Prostate gland (tissue), 2 donors: ENCODE measurements around the gene ZBTB32. TPM values are rescaled to one million over a fixed set of nuclear protein-coding genes. Genes with fewer than 3 reads are reported as not detected.
"Not testable (repeated sequence)": the region's sequence is repeated elsewhere in the genome, so short reads cannot be mapped to it uniquely, and the experiment has no call there.

Experiments
- DNase-seq: peaks from one replicate; pipeline ENCODE4 v3.0.0-alpha.2; 2019; ENCODE audit warnings: low spot score
- H3K27ac ChIP-seq, 2 donors: fragments of 200-600 bp; sonication (generic); 2 replicates each; pipeline ENCODE4 v1.5.1; 2017 to 2019
- H3K27me3 ChIP-seq: fragments of 200-600 bp; sonication (generic); replicated peaks from 2 replicates; pipeline ENCODE4 v1.5.1; 2019; ENCODE audit not compliant: insufficient read depth
- H3K36me3 ChIP-seq, 2 donors: fragments of 200-600 bp; sonication (generic); 1 replicate in 1 of 2; 2 replicates in 1 of 2; pipeline versions ENCODE4 v1.5.1 to v1.8.1; 2017 to 2019
- H3K4me1 ChIP-seq: fragments of 200-600 bp; sonication (generic); replicated peaks from 2 replicates; pipeline ENCODE4 v1.5.1; 2019
- H3K4me3 ChIP-seq, 2 donors: fragments of 200-600 bp; sonication (generic); 2 replicates each; pipeline ENCODE4 v1.5.1; 2017 to 2019
- H3K9me3 ChIP-seq: fragments of 200-600 bp; sonication (generic); 2 replicates; pipeline ENCODE4 v1.5.1; 2017
- POLR2A ChIP-seq: fragments of 450-650 bp; IDR thresholded peaks from one replicate; pipeline ENCODE4 v1.6.1; 2016; ENCODE audit warnings: antibody characterized with exemption, mild to moderate bottlenecking
- POLR2AphosphoS5 ChIP-seq: sonication (generic); formaldehyde crosslinking; IDR thresholded peaks from one replicate; pipeline ENCODE4 v1.6.1; 2017; ENCODE audit warnings: antibody characterized with exemption
- WGBS: methylation state at CpG from one replicate; pipeline ENCODE4 v1.1.5; 2018; 5-methylcytosine and 5-hydroxymethylcytosine counted together
- intact Hi-C: fragments of 100-400 bp; cut with DNase I; formaldehyde crosslinking; loops from one replicate; pipeline ENCODE4 v1.14.2; 2022
- total RNA-seq, 2 donors: library from RNA; depleted of rRNA; stranded (reverse); fragments of >200 nt; gene quantifications; one replicate each; pipeline ENCODE4 v1.1.0, GENCODE V29; 2016
- TF ChIP-seq, protein P1 (sequence below), 4 experiments: fragments of 200-600 bp in 2 of 4; fragments of 450-650 bp in 2 of 4; sonication (generic) in 2 of 4; IDR thresholded peaks; 1 replicate in 3 of 4; 2 replicates in 1 of 4; pipeline ENCODE4 v1.5.1; 2016 to 2019; ENCODE audit warnings: antibody characterized with exemption in 4 of 4, mild to moderate bottlenecking in 2 of 4, moderate library complexity in 2 of 4

The ZBTB32 gene
- total RNA-seq, 2 donors from 2014 or later, result 3.1 TPM; not detected in 1

DNA sequence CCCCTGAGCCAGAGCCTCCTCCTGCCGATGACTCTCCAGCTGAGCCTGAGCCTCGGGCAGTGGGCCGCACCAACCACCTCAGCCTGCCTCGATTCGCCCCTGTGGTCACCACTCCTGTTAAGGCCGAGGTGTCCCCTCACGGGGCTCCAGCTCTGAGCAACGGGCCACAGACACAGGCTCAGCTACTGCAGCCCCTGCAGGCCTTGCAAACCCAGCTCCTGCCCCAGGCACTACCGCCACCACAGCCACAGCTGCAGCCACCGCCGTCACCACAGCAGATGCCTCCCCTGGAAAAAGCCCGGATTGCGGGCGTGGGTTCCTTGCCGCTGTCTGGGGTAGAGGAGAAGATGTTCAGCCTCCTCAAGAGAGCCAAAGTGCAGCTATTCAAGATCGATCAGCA lies 17.0 kb downstream of the ZBTB32 start:
- H3K27me3 ChIP-seq, result no peaks in the 10 kb centered on the region
- H3K4me1 ChIP-seq, result peaks cover 9% of the 10 kb centered on the region
- H3K27ac ChIP-seq, result no peak overlapping the region
- H3K9me3 ChIP-seq, result no peaks in the 10 kb centered on the region
- intact Hi-C loops, result no loop called here
- no peak overlapping the region for H3K4me3 ChIP-seq
- peaks cover 31 to 46% of the 10 kb centered on the region in 2 donors for H3K36me3 ChIP-seq
- no peak for DNase-seq
- 87% methylated on average over 16 of the region's 16 CpGs for WGBS
- TF ChIP-seq POLR2A (no peak), POLR2AphosphoS5 (no peak)
- TF ChIP-seq, protein P1, sequence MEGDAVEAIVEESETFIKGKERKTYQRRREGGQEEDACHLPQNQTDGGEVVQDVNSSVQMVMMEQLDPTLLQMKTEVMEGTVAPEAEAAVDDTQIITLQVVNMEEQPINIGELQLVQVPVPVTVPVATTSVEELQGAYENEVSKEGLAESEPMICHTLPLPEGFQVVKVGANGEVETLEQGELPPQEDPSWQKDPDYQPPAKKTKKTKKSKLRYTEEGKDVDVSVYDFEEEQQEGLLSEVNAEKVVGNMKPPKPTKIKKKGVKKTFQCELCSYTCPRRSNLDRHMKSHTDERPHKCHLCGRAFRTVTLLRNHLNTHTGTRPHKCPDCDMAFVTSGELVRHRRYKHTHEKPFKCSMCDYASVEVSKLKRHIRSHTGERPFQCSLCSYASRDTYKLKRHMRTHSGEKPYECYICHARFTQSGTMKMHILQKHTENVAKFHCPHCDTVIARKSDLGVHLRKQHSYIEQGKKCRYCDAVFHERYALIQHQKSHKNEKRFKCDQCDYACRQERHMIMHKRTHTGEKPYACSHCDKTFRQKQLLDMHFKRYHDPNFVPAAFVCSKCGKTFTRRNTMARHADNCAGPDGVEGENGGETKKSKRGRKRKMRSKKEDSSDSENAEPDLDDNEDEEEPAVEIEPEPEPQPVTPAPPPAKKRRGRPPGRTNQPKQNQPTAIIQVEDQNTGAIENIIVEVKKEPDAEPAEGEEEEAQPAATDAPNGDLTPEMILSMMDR (IDR thresholded peaks at IDR 0.05), result no peak

DNA sequence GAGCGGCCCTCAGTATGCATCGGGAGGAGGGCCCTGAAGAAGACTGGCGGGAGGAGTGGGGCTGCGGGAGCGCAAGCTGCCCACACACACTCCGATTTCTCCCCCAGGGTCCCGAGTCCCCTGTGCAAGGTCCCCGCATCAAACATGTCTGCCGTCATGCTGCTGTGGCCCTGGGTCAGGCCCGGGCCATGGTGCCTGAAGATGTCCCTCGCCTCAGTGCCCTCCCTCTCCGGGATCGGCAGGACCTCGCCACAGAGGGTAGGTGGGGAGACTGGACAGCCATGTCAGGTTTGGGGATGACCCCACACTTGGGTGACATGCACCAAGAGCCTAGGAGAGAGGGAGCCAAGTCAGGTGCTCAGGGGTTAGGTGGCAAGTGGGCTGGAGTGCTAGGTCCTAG lies 18.1 kb downstream of the ZBTB32 start:
- TF ChIP-seq POLR2AphosphoS5, result no peak
- no peak for TF ChIP-seq POLR2A
- TF ChIP-seq, protein P1 (IDR thresholded peaks at IDR 0.05), result no peak
- no peak for DNase-seq
- Histone ChIP-seq H3K27me3 (no peaks in the 10 kb centered on the region), H3K9me3 (no peaks in the 10 kb centered on the region), H3K4me1 (peaks cover 9% of the 10 kb centered on the region), H3K4me3 (no peak overlapping the region), H3K27ac (no peak overlapping the region), H3K36me3 (peaks cover 36 to 55% of the 10 kb centered on the region in 2 donors)
- intact Hi-C loops, result no loop called here
- 90% methylated on average over 14 of the region's 14 CpGs for WGBS

DNA sequence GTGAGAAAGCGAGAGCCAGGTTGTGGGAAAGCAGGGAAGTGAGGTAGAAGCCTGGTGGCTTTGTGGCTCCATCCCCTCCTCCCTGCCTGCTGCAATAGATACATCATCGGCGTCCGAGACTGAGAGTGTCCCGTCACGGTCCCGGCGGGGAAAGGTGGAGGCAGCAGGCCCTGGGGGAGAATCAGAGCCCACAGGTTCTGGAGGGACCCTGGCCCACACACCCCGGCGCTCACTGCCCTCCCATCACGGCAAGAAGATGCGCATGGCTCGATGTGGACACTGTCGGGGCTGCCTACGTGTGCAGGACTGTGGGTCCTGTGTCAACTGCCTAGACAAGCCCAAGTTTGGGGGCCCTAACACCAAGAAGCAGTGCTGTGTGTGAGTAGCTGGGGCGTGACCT lies 18.5 kb downstream of the ZBTB32 start:
- H3K36me3 ChIP-seq, result peaks cover 39 to 60% of the 10 kb centered on the region in 2 donors
- H3K27me3 ChIP-seq, result no peaks in the 10 kb centered on the region
- H3K4me3 ChIP-seq, result no peak overlapping the region
- H3K27ac ChIP-seq, result no peak overlapping the region
- intact Hi-C loops, result no loop called here
- no peaks in the 10 kb centered on the region for H3K9me3 ChIP-seq
- no peak for DNase-seq
- peaks cover 9% of the 10 kb centered on the region for H3K4me1 ChIP-seq
- TF ChIP-seq, protein P1 (IDR thresholded peaks at IDR 0.05), result no peak
- TF ChIP-seq POLR2A, result no peak
- WGBS, result 92% methylated on average over 16 of the region's 16 CpGs

DNA sequence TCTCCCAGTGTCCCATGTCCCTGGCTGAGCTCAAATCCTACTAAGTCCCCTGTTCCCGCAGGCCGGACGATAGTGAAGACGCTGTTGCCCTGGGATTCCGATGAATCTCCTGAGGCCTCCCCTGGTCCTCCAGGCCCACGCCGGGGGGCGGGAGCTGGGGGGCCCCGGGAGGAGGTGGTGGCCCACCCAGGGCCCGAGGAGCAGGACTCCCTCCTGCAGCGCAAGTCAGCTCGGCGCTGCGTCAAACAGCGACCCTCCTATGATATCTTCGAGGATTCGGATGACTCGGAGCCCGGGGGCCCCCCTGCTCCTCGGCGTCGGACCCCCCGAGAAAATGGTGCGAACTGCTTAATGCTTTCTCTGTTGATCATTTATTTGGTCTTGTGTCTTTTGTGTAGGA lies 19.3 kb downstream of the ZBTB32 start:
- 95% methylated on average over 24 of the region's 24 CpGs for WGBS
- Histone ChIP-seq H3K27me3 (no peaks in the 10 kb centered on the region), H3K9me3 (no peaks in the 10 kb centered on the region), H3K4me3 (no peak overlapping the region), H3K36me3 (peaks cover 47 to 68% of the 10 kb centered on the region in 2 donors), H3K4me1 (peaks cover 9% of the 10 kb centered on the region), H3K27ac (no peak overlapping the region)
- intact Hi-C loops, result no loop called here
- no peak for DNase-seq
- no peak for TF ChIP-seq POLR2A
- no peak for TF ChIP-seq POLR2AphosphoS5
- TF ChIP-seq, protein P1 (IDR thresholded peaks at IDR 0.05), result no peak

DNA sequence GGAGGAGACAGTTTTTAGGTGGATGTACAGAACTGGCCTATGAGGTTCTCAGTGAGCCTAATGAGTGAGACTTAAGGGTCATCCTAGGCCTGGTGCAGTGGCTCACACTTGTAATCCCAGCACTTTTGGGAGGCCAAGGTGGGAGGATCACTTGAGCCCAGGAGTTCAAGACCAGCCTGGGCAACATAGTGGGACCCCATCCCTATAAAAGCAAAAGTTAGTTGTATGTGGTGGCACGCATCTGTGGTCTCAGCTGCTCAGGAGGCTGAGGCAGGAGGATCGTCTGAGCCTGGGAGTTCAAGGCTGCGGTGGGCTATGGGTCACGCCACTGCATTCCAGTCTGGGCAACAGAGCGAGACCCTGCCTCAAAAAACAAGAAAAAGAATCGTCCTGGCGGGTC lies 19.8 kb downstream of the ZBTB32 start:
- WGBS, result 90% methylated on average over 7 of the region's 7 CpGs
- H3K4me1 ChIP-seq, H3K9me3 ChIP-seq, H3K27ac ChIP-seq, H3K27me3 ChIP-seq, DNase-seq, H3K4me3 ChIP-seq, intact Hi-C loops: not testable (repeated sequence)
- peaks cover 47 to 72% of the 10 kb centered on the region in 2 donors for H3K36me3 ChIP-seq
